ENCODE measurements around the gene OPTC. TPM values are rescaled to one million over a fixed set of nuclear protein-coding genes. Genes with fewer than 3 reads are reported as not detected.
A peak's percentile ranks its signal among the peaks of the same experiment; 100 is the strongest.

Gene OPTC
- total and polyA plus RNA-seq, 10 donors, result not detected

GRCh38 chr1:203476216-203476814, 17.6 kb upstream of the OPTC start:
- H3K9me3 ChIP-seq, result no peaks in the 10 kb centered on the region
- peak overlapping the region in 7 of 8 donors; percentile 6 to 65 (median 36) for H3K4me3 ChIP-seq
- peaks cover 0 to 40% (median 0%) of the 10 kb centered on the region in 7 donors for H3K27me3 ChIP-seq (replicated peaks in 1 of 7)
- 61 to 78% (median 71%) methylated on average over 9 of the region's 9 CpGs for WGBS, 5 donors
- H3K27ac ChIP-seq, result peak overlapping the region in 7 of 8 donors; percentile 38 to 74 (median 70)
- peak; percentile 9 for DNase-seq
- H3K4me1 ChIP-seq, result peaks cover 0 to 20% (median 7%) of the 10 kb centered on the region in 6 donors
- TF ChIP-seq POLR2AphosphoS5 (IDR thresholded peaks at IDR 0.05) (no peak), POLR2A (IDR thresholded peaks at IDR 0.05) (no peak), CTCF (IDR thresholded peaks at IDR 0.05 in 8 of 11, conservative IDR thresholded peaks at IDR 0.05 in 3 of 11) (no peak)
- intact Hi-C loops (cut with DNase I; ENCODE audit: low total_unique reads), result no loop called here
- no peaks in the 10 kb centered on the region for H3K36me3 ChIP-seq

- peaks cover 0 to 30% (median 0%) of the 10 kb centered on the region in 7 donors for H3K27me3 ChIP-seq (replicated peaks in 1 of 7)
- DNase-seq, result no peak
- H3K4me1 ChIP-seq, result peaks cover 0 to 28% (median 10%) of the 10 kb centered on the region in 6 donors
- no peak for TF ChIP-seq POLR2AphosphoS5 (IDR thresholded peaks at IDR 0.05)
- no peak for TF ChIP-seq CTCF (IDR thresholded peaks at IDR 0.05 in 8 of 11, conservative IDR thresholded peaks at IDR 0.05 in 3 of 11)
- TF ChIP-seq POLR2A (IDR thresholded peaks at IDR 0.05), result no peak
- no peaks in the 10 kb centered on the region for H3K36me3 ChIP-seq
- intact Hi-C loops (cut with DNase I; ENCODE audit: low total_unique reads), result no loop called here
- H3K4me3 ChIP-seq, result peak overlapping the region in 5 of 8 donors; percentile 18 to 65 (median 36)
- no peaks in the 10 kb centered on the region for H3K9me3 ChIP-seq
- peak overlapping the region in 6 of 8 donors; percentile 27 to 74 (median 70) for H3K27ac ChIP-seq
- WGBS, 5 donors, result 46 to 59% (median 57%) methylated on average over 3 of the region's 3 CpGs
Measured at GRCh38 chr1:203477748-203478147, 16.2 kb upstream of the OPTC start.

- Histone ChIP-seq H3K27ac (peak overlapping the region in 7 of 8 donors; percentile 10 to 74 (median 70)), H3K4me1 (peaks cover 0 to 28% (median 10%) of the 10 kb centered on the region in 6 donors), H3K4me3 (peak overlapping the region in 4 of 8 donors; percentile 36 to 65 (median 41)), H3K27me3 (replicated peaks in 1 of 7) (peaks cover 0 to 30% (median 0%) of the 10 kb centered on the region in 7 donors), H3K9me3 (no peaks in the 10 kb centered on the region), H3K36me3 (peaks cover 0 to 3% (median 0%) of the 10 kb centered on the region in 6 donors)
- TF ChIP-seq POLR2AphosphoS5 (IDR thresholded peaks at IDR 0.05) (no peak), CTCF (IDR thresholded peaks at IDR 0.05 in 8 of 11, conservative IDR thresholded peaks at IDR 0.05 in 3 of 11) (no peak), POLR2A (IDR thresholded peaks at IDR 0.05) (no peak)
- intact Hi-C loops (cut with DNase I; ENCODE audit: low total_unique reads), result no loop called here
- DNase-seq, result no peak
- 56 to 78% (median 76%) methylated on average over 3 of the region's 3 CpGs for WGBS, 5 donors
Measured at GRCh38 chr1:203478231-203478630, 15.7 kb upstream of the OPTC start.

- no peak for DNase-seq
- peaks cover 0 to 32% (median 10%) of the 10 kb centered on the region in 6 donors for H3K4me1 ChIP-seq
- peaks cover 0 to 30% (median 0%) of the 10 kb centered on the region in 7 donors for H3K27me3 ChIP-seq (replicated peaks in 1 of 7)
- intact Hi-C loops (cut with DNase I; ENCODE audit: low total_unique reads), result no loop called here
- no peaks in the 10 kb centered on the region for H3K9me3 ChIP-seq
- 80 to 90% (median 86%) methylated on average over 3 to 5 of the region's 5 CpGs for WGBS, 5 donors
- TF ChIP-seq POLR2A (IDR thresholded peaks at IDR 0.05) (no peak), CTCF (IDR thresholded peaks at IDR 0.05 in 8 of 11, conservative IDR thresholded peaks at IDR 0.05 in 3 of 11) (no peak), POLR2AphosphoS5 (IDR thresholded peaks at IDR 0.05) (no peak)
- peaks cover 0 to 11% (median 0%) of the 10 kb centered on the region in 6 donors for H3K36me3 ChIP-seq
- peak overlapping the region in 7 of 8 donors; percentile 1 to 74 (median 70) for H3K27ac ChIP-seq
- H3K4me3 ChIP-seq, result peak overlapping the region in 4 of 8 donors; percentile 36 to 65 (median 41)
Measured at GRCh38 chr1:203478986-203479385, 15.0 kb upstream of the OPTC start.
